ENCODE data around the gene BCKDHA. TPM values are rescaled to one million over a fixed set of nuclear protein-coding genes. Genes with fewer than 3 reads are reported as not detected.
A peak's percentile ranks its signal among the peaks of the same experiment; 100 is the strongest.
"Not testable (repeated sequence)": the region's sequence is repeated elsewhere in the genome, so short reads cannot be mapped to it uniquely, and the experiment has no call there.

Gene BCKDHA
- total RNA-seq, 1 donor from 2014 or later = 73.1 TPM

- DNase-seq (ENCODE audit: low read depth) = no peak
Measured at GRCh38 chr19:41425174-41426115, 27.8 kb downstream of the BCKDHA start.

DNA sequence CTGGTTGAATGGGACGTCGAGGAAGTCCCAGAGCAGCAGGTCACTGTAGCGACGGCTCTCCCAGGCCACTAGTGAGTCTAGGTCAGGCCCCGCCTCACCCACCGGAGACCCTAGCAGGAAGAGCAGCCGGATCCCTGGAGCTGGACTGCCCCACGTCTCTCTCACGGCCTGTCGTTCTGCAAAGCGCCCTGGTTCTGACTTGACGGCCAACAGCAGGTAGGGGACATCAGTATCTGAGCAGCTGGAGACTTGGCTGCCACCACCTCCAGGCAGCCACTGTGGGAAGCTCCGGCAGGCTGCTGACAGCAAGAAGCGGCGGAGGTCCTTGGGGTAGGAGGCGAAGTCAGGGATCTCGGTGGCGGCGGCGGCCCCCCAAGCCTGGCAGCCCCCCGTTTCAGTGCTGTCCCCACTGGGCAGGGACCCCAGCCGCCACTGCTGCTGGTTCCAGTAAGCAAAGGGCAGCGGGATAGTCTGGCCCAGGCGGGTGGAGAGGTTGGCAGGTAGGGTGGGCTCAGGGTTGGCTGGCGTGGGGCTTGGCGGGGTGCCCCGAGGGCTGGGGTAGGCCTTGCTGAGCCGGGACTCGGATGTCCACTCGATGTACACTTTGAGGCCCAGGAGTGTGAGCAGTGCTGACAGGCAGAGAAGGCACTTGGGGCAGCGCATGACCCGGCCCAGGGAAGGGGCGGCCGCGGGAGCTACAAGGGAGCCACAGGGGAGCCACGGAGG is 28.7 kb downstream of the BCKDHA start:
- DNase-seq (ENCODE audit: low read depth) = no peak

DNA sequence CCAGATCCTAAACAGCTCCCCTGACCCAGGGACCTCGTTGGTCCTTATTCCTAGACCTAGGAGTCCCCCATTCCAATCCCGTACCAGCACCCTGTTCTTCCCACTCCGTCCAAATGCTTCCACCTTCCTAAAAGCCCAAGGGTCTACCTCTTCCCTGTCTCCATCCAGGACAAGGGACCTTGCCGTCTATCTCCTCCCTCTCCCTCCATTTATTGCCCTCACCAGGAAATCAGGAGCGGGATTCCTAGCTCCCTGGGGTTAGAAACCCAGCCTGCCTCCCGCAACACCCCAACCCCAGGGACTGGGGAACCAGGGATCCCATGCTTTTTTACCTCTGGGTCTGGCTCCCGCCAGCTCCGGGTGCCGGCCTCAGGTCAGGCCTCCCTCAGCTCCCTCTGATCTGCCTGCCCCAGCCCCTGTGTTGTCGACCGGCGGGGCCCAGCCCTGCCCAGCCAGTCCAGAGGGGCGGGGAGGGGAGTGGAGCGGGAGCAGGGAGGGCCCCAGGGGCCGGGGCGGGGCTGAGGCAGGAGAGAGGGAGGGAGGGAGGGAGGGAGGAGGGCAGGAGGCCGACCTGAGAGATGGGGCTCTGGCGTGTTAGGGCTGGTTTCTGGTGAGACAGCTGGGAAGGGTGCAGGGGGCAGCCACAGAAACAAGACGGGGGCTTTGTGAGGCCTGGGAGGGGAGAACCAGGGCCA is 29.5 kb downstream of the BCKDHA start, which contains the start of gene B3GNT8:
Gene B3GNT8, minus strand, starts transcription at position 423 of the 695 bp plus-strand sequence. CDS start 596 bp downstream, outside the sequence.
- DNase-seq (ENCODE audit: low read depth) = peak; percentile 30

- no peak for DNase-seq (ENCODE audit: low read depth)
Measured at GRCh38 chr19:41427647-41428480, 30.2 kb downstream of the BCKDHA start.

GRCh38 chr19:41428481-41428859 is 30.9 kb downstream of the BCKDHA start:
- no peak for DNase-seq (ENCODE audit: low read depth)

- no peak for DNase-seq (ENCODE audit: low read depth)
Measured at GRCh38 chr19:41430922-41431321, 33.3 kb downstream of the BCKDHA start.

GRCh38 chr19:41431426-41432386 is 34.1 kb downstream of the BCKDHA start:
- no peak for DNase-seq (ENCODE audit: low read depth)

DNA sequence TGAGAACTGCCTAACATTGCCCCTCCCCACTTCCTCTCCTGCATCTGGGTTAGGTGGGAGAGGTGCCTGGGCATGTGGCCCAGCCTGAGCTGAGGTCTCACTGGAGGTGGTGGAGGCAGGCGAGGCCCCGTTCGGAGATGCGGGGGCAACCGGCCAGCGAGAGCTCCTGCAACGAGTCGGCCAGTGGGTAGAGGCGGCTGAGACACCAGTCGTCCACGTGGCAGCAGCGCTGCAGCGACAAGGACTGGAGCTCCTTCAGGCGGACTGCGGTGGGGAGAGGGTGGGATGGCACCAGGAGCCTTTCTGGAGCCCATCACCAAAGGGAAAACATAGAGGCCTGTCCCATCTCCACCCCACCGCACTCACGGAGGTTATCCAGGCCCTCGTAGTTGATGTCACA is 35.6 kb downstream of the BCKDHA start:
- no peak for DNase-seq (ENCODE audit: low read depth)

- DNase-seq (ENCODE audit: low read depth) = no peak
Measured at GRCh38 chr19:41434450-41434849, 36.8 kb downstream of the BCKDHA start.

DNA sequence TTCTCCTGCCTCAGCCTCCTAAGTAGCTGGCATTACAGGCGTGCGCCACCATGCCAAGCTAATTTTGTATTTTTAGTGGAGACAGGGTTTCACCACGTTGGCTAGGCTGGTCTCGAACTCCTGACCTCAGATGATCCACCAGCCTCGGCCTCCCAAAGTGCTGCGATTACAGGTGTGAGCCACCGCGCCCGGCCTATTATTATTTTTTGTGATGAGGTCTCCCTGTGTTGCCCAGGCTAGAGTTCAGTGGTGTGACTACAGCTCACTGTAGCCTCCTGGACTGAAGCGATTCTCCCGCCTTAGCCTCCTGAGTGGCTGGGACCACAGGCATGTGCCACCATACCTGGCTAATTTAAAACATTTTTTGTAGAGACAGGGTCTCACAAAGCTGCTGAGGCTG is 37.8 kb downstream of the BCKDHA start:
- DNase-seq (ENCODE audit: low read depth) = not testable (repeated sequence)

- DNase-seq (ENCODE audit: low read depth) = no peak
Measured at GRCh38 chr19:41435936-41436673, 38.5 kb downstream of the BCKDHA start.

- DNase-seq (ENCODE audit: low read depth) = no peak
Measured at GRCh38 chr19:41436674-41436951, 39.0 kb downstream of the BCKDHA start.

GRCh38 chr19:41437944-41438574 is 40.4 kb downstream of the BCKDHA start:
- DNase-seq (ENCODE audit: low read depth) = no peak

- peak; percentile 96 for DNase-seq (ENCODE audit: low read depth)
Measured at GRCh38 chr19:41439441-41440222, 42.0 kb downstream of the BCKDHA start, which contains the start of gene DMAC2. Gene DMAC2 (minus strand): TSS chr19:41439912. CDS start chr19:41439899, 13 bp downstream.

- DNase-seq (ENCODE audit: low read depth) = no peak
Measured at GRCh38 chr19:41441321-41441945, 43.8 kb downstream of the BCKDHA start.

DNA sequence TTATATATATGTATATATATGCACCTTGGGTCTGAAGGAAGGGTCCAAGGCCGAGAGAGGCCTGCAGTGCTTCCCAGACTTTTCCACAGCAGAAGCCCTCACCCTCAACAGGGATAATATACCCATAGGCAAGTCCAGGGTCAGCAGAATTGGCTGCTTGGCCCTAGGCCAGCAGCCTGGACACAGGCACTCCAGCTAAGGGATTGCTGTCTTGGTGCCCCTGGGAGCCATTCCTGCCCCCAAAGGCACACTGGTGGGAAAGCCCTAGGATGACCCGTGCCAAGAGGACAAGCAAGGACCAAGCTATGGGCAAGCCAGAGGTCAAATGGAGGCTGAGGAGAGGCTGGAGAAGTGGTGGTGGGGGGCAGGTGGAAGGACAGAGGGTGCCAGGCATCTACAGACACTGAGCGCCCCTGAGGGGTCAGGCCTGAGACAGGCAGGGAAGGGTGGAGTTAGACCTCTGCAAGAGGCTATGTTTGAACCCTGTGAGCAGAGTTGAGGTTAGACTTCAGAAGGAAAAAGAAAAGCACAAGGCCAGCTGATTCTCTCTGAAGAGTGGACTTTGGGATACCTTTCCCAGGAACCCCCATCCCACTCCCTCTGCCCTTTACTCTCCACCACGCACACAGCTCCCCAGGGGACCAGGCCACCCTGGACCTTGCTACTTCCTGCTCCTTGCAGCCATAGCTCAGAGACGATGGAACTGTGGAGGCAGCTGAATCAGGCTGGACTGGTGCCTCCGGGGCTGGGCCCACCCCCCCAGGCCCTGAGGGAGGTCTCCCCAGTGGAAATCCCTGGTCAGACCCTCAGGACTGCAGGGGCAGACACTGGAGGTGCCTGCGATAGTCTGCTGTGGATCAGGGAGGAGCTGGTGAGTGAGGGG is 45.1 kb downstream of the BCKDHA start, which contains the start of gene ERICH4:
Gene ERICH4, plus strand, starts transcription at position 684 of the 883 bp plus-strand sequence. Its CDS starts 14 bp downstream, at position 698.
- DNase-seq (ENCODE audit: low read depth) = no peak

All from renal cortical epithelial cell (primary cell).